Mucosa of stomach (tissue), 1 donor: Measurements from ENCODE around the gene GLG1.
"Not testable (repeated sequence)": the region's sequence is repeated elsewhere in the genome, so short reads cannot be mapped to it uniquely, and the experiment has no call there.

Experiments
- H3K27me3 ChIP-seq: one replicate; pipeline ENCODE4 v1.7.0; 2013; ENCODE audit warnings: mild to moderate bottlenecking, low read length; ENCODE audit not compliant: control insufficient read depth, insufficient read depth
- H3K36me3 ChIP-seq: one replicate; pipeline ENCODE4 v1.7.0; 2013; ENCODE audit warnings: low read length; ENCODE audit not compliant: control insufficient read depth, insufficient read depth
- H3K4me1 ChIP-seq: one replicate; pipeline ENCODE4 v1.7.0; 2013; ENCODE audit warnings: mild to moderate bottlenecking, low read length; ENCODE audit not compliant: control insufficient read depth, insufficient read depth
- H3K4me3 ChIP-seq: one replicate; pipeline ENCODE4 v1.7.0; 2013; ENCODE audit warnings: low read length
- H3K9ac ChIP-seq: one replicate; pipeline ENCODE4 v1.7.0; 2013; ENCODE audit warnings: mild to moderate bottlenecking, low read length, moderate library complexity
- H3K9me3 ChIP-seq: one replicate; pipeline ENCODE4 v1.7.0; 2013; ENCODE audit warnings: mild to moderate bottlenecking, low read length, moderate library complexity; ENCODE audit not compliant: control insufficient read depth
- donor health status: Pancreatic carcinoma.

Gene GLG1

GRCh38 chr16:74413920-74414319 is 193.0 kb downstream of the GLG1 start:
- not testable (repeated sequence) for H3K36me3 ChIP-seq, H3K27me3 ChIP-seq

DNA sequence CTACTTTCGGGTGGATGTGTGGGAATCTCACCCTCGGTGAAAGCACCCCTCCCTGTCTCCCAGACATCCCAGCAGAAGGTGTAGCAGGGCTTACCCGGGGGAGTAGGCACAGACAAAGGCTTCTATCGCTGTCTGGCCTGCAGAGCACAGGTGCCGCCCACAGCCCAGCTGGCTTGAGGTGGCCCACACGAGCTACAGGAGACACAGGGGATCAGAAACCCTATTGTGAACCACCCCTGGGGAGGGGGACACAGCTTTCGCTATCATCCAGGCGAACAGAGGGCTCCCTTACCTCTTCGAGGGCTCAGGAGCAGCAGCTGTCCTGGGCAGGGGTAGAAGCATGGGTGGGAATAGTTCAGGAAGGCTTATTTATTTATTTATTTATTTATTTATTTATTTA is 193.4 kb downstream of the GLG1 start:
- not testable (repeated sequence) for H3K4me1 ChIP-seq, H3K27me3 ChIP-seq, H3K4me3 ChIP-seq, H3K9ac ChIP-seq, H3K36me3 ChIP-seq, H3K9me3 ChIP-seq

More at GRCh38 chr16:74413920-74414319, 193.0 kb downstream of the GLG1 start:
- not testable (repeated sequence) for H3K4me1 ChIP-seq, H3K4me3 ChIP-seq, H3K9me3 ChIP-seq, H3K9ac ChIP-seq

DNA sequence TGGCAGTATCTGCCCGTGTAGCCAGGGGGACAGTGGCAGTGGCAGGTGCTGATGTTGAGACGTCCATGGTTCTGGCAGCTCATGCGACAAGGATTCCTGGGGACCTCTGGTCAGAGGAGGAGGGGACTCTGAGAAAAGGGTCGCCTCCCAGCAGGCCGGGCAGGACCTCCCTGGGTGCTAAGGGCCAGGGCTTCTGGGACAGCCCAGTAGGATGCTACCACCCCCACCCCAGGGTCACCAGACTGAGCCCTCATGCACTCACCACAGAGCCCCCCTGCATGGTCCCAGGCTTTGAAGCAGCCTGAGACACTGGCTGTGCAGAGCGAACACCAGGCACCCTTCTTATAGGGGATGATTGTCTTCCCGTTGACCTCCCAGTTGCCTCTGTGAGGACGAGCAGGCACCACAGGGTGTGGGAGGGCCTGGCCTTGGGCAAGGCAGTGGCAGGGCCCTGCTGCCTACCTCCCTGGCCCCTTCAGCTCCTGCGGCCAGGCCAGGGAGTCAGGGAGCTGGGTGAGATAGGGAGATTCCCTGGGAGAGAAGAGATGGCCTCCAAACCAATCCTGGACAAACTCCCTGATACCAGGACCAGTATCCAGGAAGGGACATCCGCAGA is 194.0 kb downstream of the GLG1 start:
- not testable (repeated sequence) for H3K9ac ChIP-seq, H3K9me3 ChIP-seq, H3K36me3 ChIP-seq, H3K4me1 ChIP-seq, H3K27me3 ChIP-seq, H3K4me3 ChIP-seq

DNA sequence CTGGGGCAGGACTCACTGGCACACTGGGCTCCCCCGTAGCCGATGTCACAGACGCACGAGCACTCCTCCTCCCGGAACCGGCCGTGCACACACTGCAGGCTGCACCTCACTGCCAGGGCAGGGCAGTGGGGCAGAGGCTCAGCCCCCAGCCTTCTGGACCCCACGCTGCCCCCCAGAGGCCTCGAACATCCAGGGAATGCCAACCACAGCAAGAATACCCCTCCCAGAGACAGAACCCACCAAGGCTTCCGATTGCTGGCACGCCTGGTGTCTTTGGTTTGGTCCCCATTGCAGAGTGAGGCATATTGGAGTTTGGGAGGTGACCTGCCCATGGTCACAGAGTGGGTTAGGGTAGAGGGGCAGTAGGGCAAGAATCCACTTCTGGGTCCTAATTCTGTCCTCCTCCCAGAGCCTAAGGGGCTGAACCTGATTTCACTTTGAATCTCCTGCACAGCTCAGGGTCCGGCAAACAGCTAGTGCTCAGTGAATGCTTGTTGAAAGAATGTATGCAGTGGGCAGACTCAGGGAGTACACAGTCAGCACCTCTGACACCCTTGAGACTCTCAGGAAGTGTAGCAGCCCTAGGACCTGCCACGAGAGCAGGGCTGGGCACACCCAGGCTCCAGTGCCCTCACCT is 194.7 kb downstream of the GLG1 start:
- not testable (repeated sequence) for H3K36me3 ChIP-seq, H3K9me3 ChIP-seq, H3K4me1 ChIP-seq, H3K9ac ChIP-seq, H3K4me3 ChIP-seq, H3K27me3 ChIP-seq

- H3K27me3 ChIP-seq, H3K4me1 ChIP-seq, H3K36me3 ChIP-seq, H3K9ac ChIP-seq, H3K9me3 ChIP-seq, H3K4me3 ChIP-seq: not testable (repeated sequence)
These were observed 195.9 kb downstream of the GLG1 start for GRCh38 chr16:74410981-74411380.

- H3K4me1 ChIP-seq, H3K4me3 ChIP-seq, H3K9me3 ChIP-seq: not testable (repeated sequence)
These were observed 196.6 kb downstream of the GLG1 start for GRCh38 chr16:74410057-74410957.

GRCh38 chr16:74409185-74409981 is 197.5 kb downstream of the GLG1 start:
- not testable (repeated sequence) for H3K4me3 ChIP-seq, H3K9me3 ChIP-seq, H3K4me1 ChIP-seq, H3K36me3 ChIP-seq, H3K9ac ChIP-seq, H3K27me3 ChIP-seq

More at GRCh38 chr16:74410057-74410957, 196.6 kb downstream of the GLG1 start:
- not testable (repeated sequence) for H3K9ac ChIP-seq, H3K36me3 ChIP-seq, H3K27me3 ChIP-seq

- not testable (repeated sequence) for H3K36me3 ChIP-seq, H3K4me3 ChIP-seq, H3K27me3 ChIP-seq, H3K4me1 ChIP-seq, H3K9me3 ChIP-seq
- H3K9ac ChIP-seq: peak overlapping the region; percentile 28
These were observed 199.6 kb downstream of the GLG1 start for GRCh38 chr16:74407362-74407705.

- H3K9me3 ChIP-seq, H3K36me3 ChIP-seq, H3K4me1 ChIP-seq, H3K27me3 ChIP-seq, H3K4me3 ChIP-seq: not testable (repeated sequence)
- peak overlapping the region; percentile 28 for H3K9ac ChIP-seq
These were observed 200.1 kb downstream of the GLG1 start for GRCh38 chr16:74406600-74407361.

DNA sequence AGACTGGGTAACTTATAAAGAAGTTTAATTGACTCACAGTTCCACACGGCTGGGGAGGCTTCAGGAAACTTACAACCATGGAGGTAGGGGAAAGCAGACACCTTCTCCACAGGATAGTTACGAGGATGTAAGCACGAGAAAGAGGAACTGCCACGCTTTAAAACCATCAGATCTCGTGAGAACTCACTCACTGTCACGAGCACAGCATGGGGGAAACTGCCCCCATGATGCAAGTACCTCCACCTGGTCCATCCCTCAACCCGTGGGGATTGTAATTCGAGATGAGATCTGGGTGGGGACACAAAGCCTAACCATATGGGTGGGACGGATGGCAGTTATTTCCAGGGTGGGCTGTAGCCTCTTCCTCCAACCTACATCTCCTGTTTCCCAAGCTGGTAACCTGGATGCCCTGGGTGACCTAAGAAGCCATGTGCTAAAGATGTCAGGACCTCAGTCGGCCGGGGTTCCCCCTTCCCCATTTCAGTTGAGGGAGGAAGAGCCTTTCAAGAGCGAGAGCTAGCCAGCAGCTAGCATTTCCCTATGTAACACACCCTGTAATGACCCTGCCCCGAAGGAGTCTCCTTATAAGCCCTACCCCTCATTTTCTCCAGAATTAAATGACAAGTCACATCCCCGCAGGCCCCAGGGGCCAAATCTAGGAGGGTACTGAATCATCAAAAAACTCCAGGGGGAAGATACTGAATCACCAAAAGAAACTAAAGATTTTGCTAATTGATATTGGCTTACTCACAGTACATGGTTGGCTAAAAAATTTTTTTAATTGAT is 202.6 kb downstream of the GLG1 start:
- H3K36me3 ChIP-seq, H3K27me3 ChIP-seq, H3K9me3 ChIP-seq, H3K9ac ChIP-seq, H3K4me3 ChIP-seq, H3K4me1 ChIP-seq: not testable (repeated sequence)

- H3K4me3 ChIP-seq, H3K9me3 ChIP-seq, H3K27me3 ChIP-seq, H3K9ac ChIP-seq, H3K36me3 ChIP-seq, H3K4me1 ChIP-seq: not testable (repeated sequence)
These were observed 206.7 kb downstream of the GLG1 start for GRCh38 chr16:74400238-74400637.
